ENCODE results near the gene GMPR.

DNA sequence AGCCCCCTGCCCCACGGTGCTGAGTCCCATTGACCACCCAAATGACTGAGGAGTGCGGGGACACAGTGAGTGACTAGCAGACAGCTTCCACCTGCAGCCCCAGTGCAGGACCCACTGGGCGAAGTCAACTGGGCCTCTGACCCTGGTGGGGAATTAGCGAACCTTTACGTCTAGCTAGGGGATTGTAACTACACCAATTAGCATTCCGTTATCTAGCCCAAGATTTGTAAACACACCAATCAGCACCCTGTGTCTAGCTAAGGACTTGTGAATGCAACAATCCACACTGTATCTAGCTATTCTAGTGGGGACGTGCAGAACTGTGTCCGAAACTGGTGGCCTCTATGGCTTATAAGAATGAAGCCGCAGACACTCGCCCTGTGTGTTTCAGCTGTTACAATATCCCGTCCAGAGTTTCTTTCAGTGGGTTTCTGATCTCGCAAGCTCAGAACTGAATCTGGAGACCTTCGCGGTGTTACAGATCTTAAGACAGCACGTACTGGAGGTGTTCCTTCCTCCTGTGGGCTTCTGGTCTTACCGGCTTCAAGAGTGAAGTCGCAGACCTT, 21.1 kb upstream of the GMPR start:
- TF ChIP-seq RELA (IDR thresholded peaks at IDR 0.05; ENCODE audit: borderline replicate concordance, partially characterized antibody), result no peak
- TF ChIP-seq, protein P1, sequence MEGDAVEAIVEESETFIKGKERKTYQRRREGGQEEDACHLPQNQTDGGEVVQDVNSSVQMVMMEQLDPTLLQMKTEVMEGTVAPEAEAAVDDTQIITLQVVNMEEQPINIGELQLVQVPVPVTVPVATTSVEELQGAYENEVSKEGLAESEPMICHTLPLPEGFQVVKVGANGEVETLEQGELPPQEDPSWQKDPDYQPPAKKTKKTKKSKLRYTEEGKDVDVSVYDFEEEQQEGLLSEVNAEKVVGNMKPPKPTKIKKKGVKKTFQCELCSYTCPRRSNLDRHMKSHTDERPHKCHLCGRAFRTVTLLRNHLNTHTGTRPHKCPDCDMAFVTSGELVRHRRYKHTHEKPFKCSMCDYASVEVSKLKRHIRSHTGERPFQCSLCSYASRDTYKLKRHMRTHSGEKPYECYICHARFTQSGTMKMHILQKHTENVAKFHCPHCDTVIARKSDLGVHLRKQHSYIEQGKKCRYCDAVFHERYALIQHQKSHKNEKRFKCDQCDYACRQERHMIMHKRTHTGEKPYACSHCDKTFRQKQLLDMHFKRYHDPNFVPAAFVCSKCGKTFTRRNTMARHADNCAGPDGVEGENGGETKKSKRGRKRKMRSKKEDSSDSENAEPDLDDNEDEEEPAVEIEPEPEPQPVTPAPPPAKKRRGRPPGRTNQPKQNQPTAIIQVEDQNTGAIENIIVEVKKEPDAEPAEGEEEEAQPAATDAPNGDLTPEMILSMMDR (IDR thresholded peaks at IDR 0.05 in 2 of 3, conservative IDR thresholded peaks at IDR 0.05 in 1 of 3; ENCODE audit: control insufficient read depth in 2 of 3, extremely low read depth in 1 of 3, insufficient read depth in 1 of 3, low read depth in 3 of 3, low read length in 3 of 3), result no peak
- no peak for TF ChIP-seq POLR2A (IDR thresholded peaks at IDR 0.05; ENCODE audit: low read depth, low read length)
- no peak for TF ChIP-seq SUPT20H (IDR thresholded peaks at IDR 0.05; ENCODE audit: borderline replicate concordance, control insufficient read depth, low read depth, low read length)
- no peak for TF ChIP-seq TAF1 (IDR thresholded peaks at IDR 0.05; ENCODE audit: borderline replicate concordance, low read depth, low read length)
- TF ChIP-seq POLR2AphosphoS5 (IDR thresholded peaks at IDR 0.05; ENCODE audit: low read length), result no peak
